Stimulated activated CD4-positive, alpha-beta T cell treated with anti-CD3 and anti-CD28 coated beads, Interleukin-1b, Interleukin-23, amount 100 ng/mL, for 1 hour (primary cell): ENCODE results near the gene DTX1.
"Not testable (repeated sequence)": the region's sequence is repeated elsewhere in the genome, so short reads cannot be mapped to it uniquely, and the experiment has no call there.

Experiments used
- DNase-seq, 2 donors: peaks; one replicate each; pipeline ENCODE4 v3.0.0-alpha.2; 2020; ENCODE audit warnings: low read depth in 2 of 2

Gene DTX1

DNA sequence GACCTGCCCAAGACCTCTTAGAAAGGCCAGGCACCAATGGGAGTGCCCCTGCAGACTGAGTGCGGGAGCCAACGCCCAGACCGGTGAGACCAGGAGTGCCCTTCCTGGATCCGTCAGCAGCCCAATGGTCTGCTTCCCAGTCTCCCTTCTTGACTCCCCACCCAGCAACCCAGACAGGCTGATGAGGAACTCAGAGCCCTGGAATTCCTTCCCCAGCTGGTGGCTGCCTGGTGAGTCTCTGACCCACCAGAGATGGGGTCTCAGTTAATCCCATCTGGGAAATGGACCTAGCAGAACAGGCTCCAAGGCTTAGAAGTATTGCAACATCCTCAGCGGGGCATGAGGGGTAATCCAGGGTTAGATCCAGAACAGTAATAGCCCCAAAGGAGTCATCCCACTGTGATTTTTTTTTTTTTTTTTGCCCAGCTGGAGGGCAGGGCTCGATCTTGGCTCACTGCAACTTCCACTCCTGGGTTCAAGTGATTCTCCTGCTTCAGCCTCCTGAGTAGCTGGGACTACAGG lies 80.5 kb downstream of the DTX1 start:
- DNase-seq = no peak

DNA sequence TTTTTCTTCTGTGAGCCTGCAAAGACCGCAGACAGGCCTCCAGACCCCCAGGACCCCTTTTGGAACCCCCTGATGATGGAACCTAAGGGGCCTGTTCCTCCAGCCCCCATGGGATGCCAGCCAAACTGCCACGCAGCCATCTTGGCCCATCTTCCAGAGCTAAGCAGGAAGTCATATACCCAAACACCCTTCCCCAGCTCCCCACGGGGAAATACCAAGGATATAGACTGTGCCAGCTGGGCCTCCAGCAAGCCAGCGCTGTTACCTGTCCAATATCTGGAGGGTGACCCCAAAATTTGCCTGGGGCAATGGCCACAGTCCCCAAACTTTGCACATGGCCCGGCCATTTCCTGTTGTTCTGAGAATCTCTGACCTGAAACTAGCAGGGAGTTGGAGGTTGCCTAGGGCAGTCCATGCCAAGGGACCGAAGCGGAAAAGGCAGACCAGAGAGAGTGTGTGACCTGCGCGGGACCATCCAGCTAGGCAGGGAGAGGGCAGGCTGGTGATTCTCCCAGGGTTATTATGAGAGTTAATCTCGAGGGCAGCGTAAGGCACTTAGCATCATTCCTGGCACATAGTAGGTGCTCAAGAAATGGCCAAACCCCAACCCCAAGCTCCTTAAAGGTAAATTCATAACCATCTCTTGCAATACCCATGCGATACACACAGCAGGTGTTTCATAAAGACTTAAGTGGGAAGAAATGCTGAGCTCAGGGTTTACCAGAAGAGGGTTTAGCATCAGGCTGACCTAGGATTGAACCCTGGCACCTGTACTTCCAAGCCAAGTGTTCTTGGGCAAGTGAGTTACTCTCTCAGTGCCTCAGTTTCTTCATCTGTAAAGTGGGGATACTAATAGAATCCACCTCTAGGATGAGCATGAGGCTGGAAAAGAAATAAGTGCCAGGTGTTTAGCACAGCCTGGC lies 81.6 kb downstream of the DTX1 start:
- DNase-seq = no peak

DNA sequence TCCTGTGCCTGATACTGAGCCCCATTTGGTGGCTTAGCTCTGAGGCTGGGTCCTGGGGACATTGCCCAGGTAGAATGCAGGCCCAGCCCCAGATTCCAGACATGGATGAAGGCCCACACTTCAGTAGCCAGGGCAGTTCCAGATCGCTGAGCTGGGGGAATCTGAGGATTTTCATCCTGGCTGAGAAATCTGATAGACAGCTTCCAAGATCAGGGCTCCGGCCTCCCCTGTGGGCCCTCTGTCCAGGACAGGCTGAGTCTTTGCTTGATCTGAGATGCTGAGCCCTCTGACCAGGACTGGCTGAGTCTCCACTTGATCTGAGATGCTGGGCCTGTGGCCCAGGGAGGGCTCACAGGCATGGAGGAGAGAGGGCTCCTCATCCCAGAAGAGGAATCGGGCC lies 82.3 kb downstream of the DTX1 start:
- no peak for DNase-seq

DNA sequence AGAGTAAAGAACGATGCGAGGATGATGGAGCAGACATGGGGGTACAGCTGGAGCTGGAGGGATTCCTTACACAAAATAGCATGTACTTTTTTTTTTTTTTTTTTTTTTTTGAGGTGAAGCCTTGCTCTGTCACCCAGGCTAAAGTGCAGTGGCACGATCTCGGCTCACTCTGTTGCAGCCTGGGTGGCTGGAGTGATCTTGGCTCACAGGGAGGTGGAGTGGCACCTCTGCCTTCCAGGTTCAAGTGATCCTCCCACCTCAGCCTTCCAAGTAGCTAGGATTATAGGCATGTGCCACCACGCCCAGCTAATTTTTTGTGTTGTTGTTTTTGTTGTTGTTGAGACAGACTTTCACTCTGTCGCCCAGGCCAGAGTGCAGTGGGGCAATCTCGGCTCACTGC lies 84.2 kb downstream of the DTX1 start:
- no peak for DNase-seq

DNA sequence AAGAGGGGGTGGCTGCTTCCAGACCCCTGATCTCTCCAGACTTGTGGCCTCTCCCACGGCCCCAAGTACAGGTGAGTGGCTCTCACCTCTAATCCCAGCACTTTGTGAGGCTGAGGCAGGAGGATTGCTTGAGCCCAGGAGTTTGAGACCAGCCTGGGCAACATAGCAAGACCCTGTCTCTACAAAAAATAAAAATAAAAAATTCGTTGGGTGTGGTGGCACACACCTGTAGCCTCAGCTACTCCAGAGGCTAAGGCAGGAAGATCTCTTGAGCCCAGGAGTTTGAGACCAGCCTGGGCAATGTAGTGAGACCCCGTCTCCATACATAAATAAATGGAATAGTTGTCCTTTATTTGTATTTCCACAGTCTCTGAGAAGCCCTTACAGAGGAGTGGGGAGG lies 85.2 kb downstream of the DTX1 start:
- not testable (repeated sequence) for DNase-seq

DNA sequence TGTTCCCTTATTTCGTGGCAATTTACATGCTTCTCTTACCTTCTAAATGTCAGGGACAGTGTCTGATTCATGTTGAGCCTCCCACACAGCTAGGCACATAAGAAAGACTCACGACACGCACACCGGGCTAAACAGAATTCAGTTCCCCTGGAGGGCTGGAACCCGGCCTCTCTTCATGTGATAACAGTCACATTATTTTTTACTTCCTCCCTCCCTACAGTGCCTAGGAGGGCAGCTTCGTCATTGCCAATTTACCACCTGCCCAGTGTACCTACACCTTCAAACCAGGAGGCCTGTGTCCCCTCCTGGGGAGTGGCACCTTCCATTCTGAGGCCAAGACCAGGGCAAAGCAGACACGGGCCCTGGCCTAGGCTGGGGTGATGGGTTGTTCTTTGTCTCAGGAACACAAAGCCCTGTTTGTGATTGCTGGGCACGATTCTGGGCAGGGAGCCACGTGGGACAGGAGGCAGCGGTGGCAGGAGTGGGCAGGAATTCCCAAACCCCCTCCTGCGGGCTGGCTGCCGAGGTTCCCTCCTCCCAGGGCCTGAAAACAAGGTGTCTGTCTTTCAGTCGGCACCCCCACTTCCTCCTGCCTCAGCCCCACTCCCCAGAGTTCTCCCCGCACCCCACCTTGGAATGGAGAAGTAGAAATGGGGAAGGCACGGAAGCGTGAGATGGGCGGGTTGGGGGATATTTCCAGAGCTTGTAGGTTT lies 85.8 kb downstream of the DTX1 start:
- no peak for DNase-seq

DNA sequence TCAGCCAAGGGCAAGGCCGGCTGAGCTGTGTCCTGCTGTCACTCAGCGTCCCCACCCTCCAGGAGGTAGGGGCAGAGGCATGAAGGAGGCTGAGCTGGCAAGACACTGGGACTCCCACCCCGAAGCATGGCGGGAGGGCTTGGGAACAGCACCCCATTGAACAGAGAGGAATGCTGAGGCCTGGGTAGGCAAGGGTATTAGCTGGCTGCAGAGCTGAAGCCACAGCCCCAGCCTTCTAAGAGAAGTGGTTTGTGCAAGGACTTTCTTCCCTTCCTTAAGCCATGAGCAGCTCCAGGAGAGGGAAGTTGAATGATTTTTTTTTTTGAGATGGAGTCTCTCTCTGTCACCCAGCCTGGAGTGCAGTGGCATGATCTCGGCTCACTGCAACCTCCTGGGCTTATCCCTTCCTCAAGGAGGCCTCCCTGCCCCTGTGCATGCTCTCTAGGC lies 86.4 kb downstream of the DTX1 start:
- no peak for DNase-seq

DNA sequence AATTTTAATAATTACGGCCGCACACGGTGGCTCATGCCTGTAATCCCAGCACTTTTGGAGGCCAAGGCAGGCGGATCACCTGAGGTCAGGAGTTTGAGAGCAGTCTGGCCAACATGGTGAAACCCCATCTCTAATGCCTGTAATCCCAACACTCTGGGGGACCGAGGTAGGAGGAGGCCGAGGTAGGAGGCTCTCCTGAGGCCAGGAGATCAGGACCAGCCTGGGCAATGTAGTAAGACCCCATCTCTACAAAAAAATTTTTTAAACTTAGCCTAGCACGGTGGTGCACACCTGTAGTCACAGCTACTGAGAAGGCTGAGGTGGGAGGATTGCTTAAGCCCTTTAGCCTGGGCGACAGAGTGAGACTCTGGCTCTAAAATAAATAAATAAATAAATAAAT lies 87.4 kb downstream of the DTX1 start:
- no peak for DNase-seq

DNA sequence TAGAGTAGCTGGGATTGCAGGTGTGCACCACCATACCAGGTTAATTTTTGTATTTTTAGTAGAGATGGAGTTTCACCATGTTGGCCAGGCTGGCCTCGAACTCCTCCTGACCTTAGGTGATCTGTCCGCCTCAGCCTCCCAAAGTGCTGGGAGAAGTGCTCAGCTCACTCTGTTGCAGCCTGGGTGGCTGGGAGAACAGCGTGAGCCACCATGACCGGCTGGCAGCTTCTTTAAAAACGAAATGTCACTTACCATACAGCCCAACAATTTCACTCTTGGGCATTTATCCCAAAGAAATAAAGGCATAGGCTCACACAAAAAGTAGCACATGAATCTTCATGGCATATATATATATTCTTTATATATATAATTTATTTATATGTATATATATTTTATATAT lies 88.3 kb downstream of the DTX1 start:
- no peak for DNase-seq

DNA sequence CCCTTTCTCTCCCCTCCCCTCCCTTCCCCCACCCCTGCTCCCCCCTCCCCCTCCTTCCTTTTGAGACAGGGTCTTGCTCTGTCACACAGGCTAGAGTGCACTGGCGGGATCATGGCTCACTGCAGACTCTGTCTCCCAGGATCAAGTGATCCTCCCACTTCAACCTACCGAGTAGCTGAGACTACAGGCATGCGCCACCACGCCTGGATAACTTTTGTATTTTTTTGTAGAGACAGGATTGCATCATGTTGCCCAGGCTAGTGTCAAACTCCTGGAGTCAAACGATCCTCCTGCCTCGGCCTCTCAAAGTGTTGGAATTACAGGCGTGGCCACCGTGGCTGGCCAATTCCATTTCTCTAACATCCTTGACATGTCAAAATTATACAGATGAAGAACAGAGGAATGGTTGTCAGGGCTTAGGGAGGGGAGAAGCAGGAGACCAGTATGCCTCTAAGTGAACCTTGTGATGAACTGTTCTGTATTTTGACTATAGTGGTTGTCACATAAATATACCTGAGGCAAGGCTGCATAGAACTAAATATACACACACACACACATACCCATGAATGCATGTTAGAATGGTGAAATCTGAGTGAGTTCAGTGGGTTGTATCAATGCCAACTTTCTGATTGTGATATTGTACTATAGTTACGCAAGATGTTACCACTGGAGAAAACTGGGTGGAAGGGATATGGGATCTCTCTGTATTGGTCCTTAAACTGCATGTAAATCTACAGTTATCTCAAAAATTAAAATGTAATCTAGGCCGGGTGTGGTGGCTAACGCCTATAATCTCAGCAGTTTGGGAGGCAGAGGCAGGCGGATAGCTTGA lies 89.4 kb downstream of the DTX1 start:
- DNase-seq = no peak

DNA sequence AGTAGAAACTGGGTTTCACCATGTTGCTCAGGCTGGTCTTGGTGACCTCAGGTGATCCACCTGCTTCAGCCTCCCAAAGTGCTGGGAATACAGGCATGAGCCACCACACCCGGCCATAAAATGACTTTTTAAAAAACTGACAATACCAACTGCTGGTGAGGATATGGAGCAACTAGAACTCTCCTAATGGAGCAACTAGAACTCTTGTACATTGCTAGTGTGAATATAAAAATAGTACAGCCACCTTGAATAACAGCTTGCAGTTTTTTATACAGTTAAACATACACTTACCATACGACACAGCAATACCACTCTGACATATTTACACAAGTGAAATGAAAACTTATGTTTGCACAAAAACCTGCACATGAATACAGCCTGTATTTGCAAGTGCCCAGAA lies 90.5 kb downstream of the DTX1 start:
- no peak for DNase-seq
